ENCODE results near the gene UFD1. TPM values are rescaled to one million over a fixed set of nuclear protein-coding genes. Genes with fewer than 3 reads are reported as not detected.

UFD1 gene
- total RNA-seq, 1 experiment from 2014 or later, result 57.9 TPM

DNA sequence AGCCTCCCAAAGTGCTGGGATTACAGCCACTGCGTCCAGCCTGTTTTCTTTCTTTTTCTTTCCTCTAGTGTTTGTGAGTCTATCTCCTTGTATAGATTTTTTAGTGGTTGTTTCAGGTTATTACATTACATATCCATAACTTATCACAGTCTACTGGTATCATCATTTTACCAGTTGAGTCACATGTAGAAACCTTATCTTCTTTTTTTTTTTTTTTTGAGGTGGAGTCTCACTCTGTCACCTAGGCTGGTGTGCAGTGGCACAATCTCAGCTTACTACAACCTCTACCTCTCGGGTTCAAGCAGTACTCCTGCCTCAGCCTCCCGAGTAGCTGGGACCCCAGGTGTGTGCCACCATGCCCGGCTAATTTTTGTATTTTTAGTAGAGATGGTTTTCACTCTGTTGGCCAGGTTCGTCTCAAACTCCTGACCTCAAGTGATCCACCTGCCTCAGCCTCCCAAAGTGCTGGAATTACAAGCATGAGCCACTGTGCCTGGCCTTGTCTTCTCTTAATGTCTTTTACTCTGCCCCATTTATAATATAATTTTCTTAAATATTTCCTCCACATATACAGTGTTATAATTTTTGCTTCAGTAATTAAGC is 11.7 kb upstream of the UFD1 start:
- H3K27ac Mint-ChIP-seq, result no peak overlapping the region; the same call in 1 of the 2 replicates
- DNase-seq (ENCODE audit: low spot score), result no peak
- POLR2A ChIA-PET, result no interaction called here
- H3K27me3 Mint-ChIP-seq (ENCODE audit: low read depth), result no peaks in the 10 kb centered on the region
- CTCF ChIA-PET, result interaction anchor here (0.7 to 1.2 kb wide), 2 partner anchors 59 to 139 kb away, joined by 3 to 5 read pairs; partner anchors contain the start of gene HIRA
- H3K36me3 Mint-ChIP-seq, result peaks cover 35% of the 10 kb centered on the region
- no peak for ATAC-seq
- no peaks in the 10 kb centered on the region for H3K9me3 Mint-ChIP-seq
- no peaks in the 10 kb centered on the region for H3K4me1 Mint-ChIP-seq
- H3K4me3 Mint-ChIP-seq, result no peak overlapping the region
- TF ChIP-seq, protein P1, sequence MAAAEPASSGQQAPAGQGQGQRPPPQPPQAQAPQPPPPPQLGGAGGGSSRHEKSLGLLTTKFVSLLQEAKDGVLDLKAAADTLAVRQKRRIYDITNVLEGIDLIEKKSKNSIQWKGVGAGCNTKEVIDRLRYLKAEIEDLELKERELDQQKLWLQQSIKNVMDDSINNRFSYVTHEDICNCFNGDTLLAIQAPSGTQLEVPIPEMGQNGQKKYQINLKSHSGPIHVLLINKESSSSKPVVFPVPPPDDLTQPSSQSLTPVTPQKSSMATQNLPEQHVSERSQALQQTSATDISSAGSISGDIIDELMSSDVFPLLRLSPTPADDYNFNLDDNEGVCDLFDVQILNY (CRISPR knock-in tag; IDR thresholded peaks at IDR 0.05), result no peak
- TF ChIP-seq NR1H2 (CRISPR knock-in tag; IDR thresholded peaks at IDR 0.05) (no peak), ATF1 (CRISPR knock-in tag; IDR thresholded peaks at IDR 0.05) (no peak), FOXK1 (CRISPR knock-in tag; IDR thresholded peaks at IDR 0.05) (no peak)

DNA sequence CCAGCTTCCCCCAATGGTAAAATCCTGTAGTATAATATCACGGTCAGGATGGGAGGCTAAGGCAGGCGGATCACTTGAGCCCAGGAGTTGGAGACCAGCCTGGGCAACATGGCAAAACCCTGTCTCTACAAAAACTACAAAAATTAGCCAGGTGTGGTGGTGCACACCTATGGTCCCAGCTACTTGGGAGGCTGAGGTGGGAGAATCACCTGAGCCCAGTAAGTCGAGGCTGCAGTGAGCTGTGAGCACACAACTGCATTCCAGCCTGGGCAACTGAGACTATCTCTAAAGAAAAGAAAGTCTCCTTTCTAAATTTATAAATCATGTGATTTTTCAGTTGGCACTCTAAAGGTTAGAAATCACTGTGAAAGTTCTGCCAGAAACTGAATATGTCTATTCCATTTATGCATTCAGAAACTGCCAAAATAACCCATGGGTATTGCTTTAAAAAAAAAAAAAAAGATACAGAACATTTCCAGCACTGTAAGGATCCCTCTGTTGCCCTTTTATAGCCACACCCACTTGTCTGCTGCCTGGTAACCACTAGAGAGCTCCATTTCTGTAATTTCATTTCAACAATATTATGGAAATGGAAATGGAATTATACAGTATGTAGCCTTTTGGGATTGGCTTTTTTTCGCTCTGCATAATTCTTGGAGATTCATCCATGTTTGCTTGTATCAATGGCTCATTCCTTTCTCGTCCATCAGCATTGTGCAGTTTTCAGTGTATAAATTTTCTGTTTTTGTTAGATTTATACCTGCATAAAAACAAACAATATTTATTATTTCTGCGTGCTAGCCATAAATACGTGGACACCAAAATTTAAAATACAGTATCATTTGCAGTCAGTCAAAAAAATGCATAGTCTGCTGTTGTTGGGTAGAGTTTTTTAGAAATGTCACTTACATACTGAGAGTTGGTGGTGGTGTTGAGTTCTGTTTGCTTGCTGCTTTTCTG is 10.2 kb upstream of the UFD1 start:
- CTCF ChIA-PET, result interaction anchor here (1.4 kb wide), 1 partner anchor 140 kb away, joined by 5 read pairs; no protein-coding TSS in a partner anchor
- TF ChIP-seq CREM (CRISPR knock-in tag; IDR thresholded peaks at IDR 0.05) (no peak), ZNF138 (CRISPR knock-in tag; conservative IDR thresholded peaks at IDR 0.05) (no peak), ETV6 (CRISPR knock-in tag; IDR thresholded peaks at IDR 0.05) (no peak), RELA (CRISPR knock-in tag; IDR thresholded peaks at IDR 0.05; ENCODE audit: borderline replicate concordance) (no peak), ZBTB21 (CRISPR knock-in tag; IDR thresholded peaks at IDR 0.05; ENCODE audit: borderline replicate concordance) (no peak)
- TF ChIP-seq, protein P2, sequence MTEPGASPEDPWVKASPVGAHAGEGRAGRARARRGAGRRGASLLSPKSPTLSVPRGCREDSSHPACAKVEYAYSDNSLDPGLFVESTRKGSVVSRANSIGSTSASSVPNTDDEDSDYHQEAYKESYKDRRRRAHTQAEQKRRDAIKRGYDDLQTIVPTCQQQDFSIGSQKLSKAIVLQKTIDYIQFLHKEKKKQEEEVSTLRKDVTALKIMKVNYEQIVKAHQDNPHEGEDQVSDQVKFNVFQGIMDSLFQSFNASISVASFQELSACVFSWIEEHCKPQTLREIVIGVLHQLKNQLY (CRISPR knock-in tag; IDR thresholded peaks at IDR 0.05), result no peak
- H3K9me3 Mint-ChIP-seq, result no peaks in the 10 kb centered on the region
- H3K27me3 Mint-ChIP-seq (ENCODE audit: low read depth), result no peaks in the 10 kb centered on the region
- no peak overlapping the region for H3K4me3 Mint-ChIP-seq
- H3K4me1 Mint-ChIP-seq, result no peaks in the 10 kb centered on the region
- peaks cover 46% of the 10 kb centered on the region for H3K36me3 Mint-ChIP-seq
- POLR2A ChIA-PET, result no interaction called here
- no peak overlapping the region for H3K27ac Mint-ChIP-seq
- no peak for ATAC-seq
- DNase-seq (ENCODE audit: low spot score), result no peak

DNA sequence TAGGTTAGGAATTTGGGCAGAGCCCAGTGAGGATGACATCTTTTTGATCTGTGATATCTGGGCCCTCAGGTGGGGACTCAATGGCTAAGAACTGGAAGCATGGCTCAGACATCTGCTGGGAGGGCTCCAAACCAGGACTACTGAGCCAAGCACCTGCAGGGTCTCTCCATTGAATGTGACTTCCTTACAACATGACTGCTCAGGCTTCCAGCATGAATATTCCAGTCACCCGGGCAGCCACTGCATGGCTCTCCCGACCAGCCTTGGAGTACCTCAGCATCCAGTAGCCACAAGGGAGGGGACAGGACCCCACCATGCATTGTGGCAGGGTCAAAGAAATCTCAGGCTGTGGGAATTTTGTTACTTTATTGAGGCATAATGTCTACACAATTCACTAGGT is 9.3 kb upstream of the UFD1 start:
- Mint-ChIP-seq H3K4me1 (no peaks in the 10 kb centered on the region), H3K4me3 (no peak overlapping the region), H3K9me3 (no peaks in the 10 kb centered on the region), H3K36me3 (peaks cover 49% of the 10 kb centered on the region), H3K27ac (no peak overlapping the region), H3K27me3 (ENCODE audit: low read depth) (no peaks in the 10 kb centered on the region)
- DNase-seq (ENCODE audit: low spot score), result no peak
- ChIA-PET CTCF (interaction anchor here (1.2 to 1.4 kb wide), 2 partner anchors 14 to 141 kb away, joined by 5 read pairs; no protein-coding TSS in a partner anchor), POLR2A (no interaction called here)
- ATAC-seq, result no peak
- TF ChIP-seq SMAD4 (CRISPR knock-in tag; IDR thresholded peaks at IDR 0.05), result no peak
- no peak for TF ChIP-seq GABPB1 (CRISPR knock-in tag; IDR thresholded peaks at IDR 0.05)
- TF ChIP-seq, protein P3, sequence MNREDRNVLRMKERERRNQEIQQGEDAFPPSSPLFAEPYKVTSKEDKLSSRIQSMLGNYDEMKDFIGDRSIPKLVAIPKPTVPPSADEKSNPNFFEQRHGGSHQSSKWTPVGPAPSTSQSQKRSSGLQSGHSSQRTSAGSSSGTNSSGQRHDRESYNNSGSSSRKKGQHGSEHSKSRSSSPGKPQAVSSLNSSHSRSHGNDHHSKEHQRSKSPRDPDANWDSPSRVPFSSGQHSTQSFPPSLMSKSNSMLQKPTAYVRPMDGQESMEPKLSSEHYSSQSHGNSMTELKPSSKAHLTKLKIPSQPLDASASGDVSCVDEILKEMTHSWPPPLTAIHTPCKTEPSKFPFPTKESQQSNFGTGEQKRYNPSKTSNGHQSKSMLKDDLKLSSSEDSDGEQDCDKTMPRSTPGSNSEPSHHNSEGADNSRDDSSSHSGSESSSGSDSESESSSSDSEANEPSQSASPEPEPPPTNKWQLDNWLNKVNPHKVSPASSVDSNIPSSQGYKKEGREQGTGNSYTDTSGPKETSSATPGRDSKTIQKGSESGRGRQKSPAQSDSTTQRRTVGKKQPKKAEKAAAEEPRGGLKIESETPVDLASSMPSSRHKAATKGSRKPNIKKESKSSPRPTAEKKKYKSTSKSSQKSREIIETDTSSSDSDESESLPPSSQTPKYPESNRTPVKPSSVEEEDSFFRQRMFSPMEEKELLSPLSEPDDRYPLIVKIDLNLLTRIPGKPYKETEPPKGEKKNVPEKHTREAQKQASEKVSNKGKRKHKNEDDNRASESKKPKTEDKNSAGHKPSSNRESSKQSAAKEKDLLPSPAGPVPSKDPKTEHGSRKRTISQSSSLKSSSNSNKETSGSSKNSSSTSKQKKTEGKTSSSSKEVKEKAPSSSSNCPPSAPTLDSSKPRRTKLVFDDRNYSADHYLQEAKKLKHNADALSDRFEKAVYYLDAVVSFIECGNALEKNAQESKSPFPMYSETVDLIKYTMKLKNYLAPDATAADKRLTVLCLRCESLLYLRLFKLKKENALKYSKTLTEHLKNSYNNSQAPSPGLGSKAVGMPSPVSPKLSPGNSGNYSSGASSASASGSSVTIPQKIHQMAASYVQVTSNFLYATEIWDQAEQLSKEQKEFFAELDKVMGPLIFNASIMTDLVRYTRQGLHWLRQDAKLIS (CRISPR knock-in tag; IDR thresholded peaks at IDR 0.05; ENCODE audit: borderline replicate concordance), result no peak
- no peak for TF ChIP-seq ZNF416 (CRISPR knock-in tag; IDR thresholded peaks at IDR 0.05)
- no peak for TF ChIP-seq ATF1 (CRISPR knock-in tag; IDR thresholded peaks at IDR 0.05)
- TF ChIP-seq, protein P1 (CRISPR knock-in tag; IDR thresholded peaks at IDR 0.05), result no peak
- TF ChIP-seq ZBTB21 (CRISPR knock-in tag; IDR thresholded peaks at IDR 0.05; ENCODE audit: borderline replicate concordance), result no peak
- TF ChIP-seq, protein P4, sequence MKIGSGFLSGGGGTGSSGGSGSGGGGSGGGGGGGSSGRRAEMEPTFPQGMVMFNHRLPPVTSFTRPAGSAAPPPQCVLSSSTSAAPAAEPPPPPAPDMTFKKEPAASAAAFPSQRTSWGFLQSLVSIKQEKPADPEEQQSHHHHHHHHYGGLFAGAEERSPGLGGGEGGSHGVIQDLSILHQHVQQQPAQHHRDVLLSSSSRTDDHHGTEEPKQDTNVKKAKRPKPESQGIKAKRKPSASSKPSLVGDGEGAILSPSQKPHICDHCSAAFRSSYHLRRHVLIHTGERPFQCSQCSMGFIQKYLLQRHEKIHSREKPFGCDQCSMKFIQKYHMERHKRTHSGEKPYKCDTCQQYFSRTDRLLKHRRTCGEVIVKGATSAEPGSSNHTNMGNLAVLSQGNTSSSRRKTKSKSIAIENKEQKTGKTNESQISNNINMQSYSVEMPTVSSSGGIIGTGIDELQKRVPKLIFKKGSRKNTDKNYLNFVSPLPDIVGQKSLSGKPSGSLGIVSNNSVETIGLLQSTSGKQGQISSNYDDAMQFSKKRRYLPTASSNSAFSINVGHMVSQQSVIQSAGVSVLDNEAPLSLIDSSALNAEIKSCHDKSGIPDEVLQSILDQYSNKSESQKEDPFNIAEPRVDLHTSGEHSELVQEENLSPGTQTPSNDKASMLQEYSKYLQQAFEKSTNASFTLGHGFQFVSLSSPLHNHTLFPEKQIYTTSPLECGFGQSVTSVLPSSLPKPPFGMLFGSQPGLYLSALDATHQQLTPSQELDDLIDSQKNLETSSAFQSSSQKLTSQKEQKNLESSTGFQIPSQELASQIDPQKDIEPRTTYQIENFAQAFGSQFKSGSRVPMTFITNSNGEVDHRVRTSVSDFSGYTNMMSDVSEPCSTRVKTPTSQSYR (CRISPR knock-in tag; IDR thresholded peaks at IDR 0.05), result no peak
- no peak for TF ChIP-seq CREB1 (CRISPR knock-in tag; IDR thresholded peaks at IDR 0.05)
- TF ChIP-seq CREM (CRISPR knock-in tag; IDR thresholded peaks at IDR 0.05), result no peak
- TF ChIP-seq ELF4 (CRISPR knock-in tag; IDR thresholded peaks at IDR 0.05; ENCODE audit: low read depth), result no peak
- TF ChIP-seq PRRX2 (CRISPR knock-in tag; IDR thresholded peaks at IDR 0.05), result no peak
- TF ChIP-seq EMX1 (CRISPR knock-in tag; IDR thresholded peaks at IDR 0.05), result no peak
- TF ChIP-seq, protein P5, sequence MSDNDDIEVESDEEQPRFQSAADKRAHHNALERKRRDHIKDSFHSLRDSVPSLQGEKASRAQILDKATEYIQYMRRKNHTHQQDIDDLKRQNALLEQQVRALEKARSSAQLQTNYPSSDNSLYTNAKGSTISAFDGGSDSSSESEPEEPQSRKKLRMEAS (CRISPR knock-in tag; IDR thresholded peaks at IDR 0.05), result no peak
